GM18517 (cell line): ENCODE measurements around the gene USH2A.

Experiments
- ATAC-seq: cut with Tn5 transposase; IDR thresholded peaks from one replicate; pipeline ENCODE4 v1.9.1; 2021; ENCODE audit warnings: mild to moderate bottlenecking, moderate library complexity; ENCODE audit not compliant: unreplicated experiment

USH2A gene

DNA sequence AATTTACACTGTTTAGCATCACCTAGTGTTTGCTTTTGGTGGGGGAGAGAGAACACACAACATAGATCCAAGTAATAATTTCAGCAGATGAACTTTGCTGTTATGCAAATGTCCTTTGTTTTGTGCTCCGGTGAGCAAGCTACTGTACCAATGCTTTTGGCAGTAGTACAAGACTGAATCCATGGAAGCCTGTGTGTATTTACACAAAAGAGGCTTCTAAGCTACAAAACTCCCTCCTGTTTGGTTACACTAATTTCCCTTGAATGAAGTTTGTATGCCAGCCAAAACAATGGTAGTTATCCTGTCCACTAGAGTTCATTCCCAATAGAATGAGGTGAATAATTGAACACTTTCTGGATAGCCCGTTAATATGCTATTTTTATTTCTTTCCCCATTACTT lies 535.6 kb downstream of the USH2A start:
- no peak for ATAC-seq

DNA sequence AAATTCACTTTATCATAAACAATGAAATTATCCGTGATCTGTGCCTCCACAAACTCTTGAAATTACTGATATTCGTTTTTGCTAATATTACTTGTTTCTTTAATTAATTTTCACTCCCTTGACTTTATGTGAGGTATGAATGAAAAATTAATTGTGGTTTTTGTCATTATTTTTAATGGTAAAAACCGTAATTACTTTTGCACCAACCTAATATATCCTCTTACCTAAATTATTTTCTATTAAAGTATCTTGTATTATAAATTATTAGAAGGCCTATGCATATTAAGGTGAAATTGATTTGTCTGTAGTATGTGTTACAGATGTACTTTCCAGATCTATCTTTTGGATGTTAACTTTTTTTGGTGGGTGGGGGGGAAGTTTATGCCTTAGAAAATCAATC lies 540.2 kb downstream of the USH2A start:
- no peak for ATAC-seq

DNA sequence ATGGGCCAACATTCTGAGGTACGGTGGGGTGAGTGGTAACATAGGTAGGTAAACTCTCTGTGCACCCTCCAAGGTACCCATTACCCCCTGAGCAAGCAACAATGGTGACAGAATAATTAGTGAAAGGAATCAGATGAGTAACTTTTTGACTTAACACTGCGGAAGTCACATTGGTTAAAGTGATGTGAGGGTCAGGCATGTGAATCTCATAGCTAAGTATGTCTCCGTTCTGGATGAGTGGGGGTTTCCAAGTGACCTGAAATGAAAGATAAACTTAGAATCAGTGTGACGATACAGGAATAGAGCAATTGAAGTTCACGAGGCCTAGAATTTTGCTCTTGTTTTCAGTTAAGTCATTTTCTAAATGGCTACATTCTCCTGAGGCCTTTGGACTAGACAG lies 544.4 kb downstream of the USH2A start:
- no peak for ATAC-seq

DNA sequence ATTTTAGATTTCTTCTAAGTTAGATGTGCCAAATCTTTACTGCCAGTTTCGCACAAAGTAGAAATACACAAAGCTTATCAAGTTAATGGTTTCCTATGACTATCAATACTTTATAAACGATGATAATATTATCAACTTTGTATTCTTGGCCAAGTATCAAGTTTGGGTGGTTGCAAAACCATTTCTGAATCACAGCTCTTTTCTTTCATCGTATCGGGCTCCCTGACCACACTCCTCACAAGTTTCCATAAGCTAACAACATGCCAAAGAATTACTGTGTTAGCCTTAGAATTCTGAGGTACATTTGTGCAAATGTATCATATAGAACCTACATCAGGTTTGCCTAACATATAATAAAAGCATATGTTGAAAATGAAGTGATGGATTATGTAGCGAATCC lies 545.1 kb downstream of the USH2A start:
- no peak for ATAC-seq

DNA sequence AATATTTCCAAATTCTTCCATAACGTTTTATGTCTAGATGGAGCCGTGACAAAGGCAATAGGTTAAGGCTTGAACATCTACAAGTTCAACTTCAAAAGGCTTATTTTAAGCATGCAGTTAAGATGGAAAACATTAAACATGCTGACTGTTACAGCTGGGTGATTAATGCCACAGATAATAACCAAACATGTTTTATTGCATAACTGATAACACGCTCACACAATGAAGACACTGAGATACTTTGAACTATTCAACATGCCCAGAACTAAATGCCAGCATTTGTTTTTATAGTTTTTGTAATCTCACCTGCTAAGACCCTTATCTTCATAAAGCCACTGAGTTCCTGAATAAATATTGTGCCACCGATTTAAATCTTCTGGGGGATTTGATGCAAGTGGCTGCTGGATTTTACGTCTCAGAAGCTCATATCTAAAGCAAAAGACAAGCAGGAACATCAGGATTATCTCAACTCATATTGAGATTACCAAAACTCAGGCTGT lies 545.7 kb downstream of the USH2A start:
- no peak for ATAC-seq

DNA sequence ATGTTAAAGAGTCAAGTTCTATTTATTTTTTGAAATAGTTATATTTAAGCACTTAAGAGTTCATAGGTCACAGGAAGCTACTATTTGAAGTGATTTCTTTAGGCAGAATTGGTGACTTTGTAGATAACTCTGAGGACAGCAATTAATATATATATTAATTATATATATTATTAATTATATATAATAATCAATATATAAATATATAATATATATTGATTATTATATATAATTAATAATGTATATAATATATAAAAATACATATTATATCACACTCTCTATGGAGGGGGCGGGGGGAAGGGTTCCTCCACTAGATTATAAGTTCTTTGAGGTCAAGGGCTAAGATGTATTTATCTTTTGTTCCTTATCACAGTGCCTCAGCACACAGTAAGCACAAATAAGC lies 547.5 kb downstream of the USH2A start:
- no peak for ATAC-seq

DNA sequence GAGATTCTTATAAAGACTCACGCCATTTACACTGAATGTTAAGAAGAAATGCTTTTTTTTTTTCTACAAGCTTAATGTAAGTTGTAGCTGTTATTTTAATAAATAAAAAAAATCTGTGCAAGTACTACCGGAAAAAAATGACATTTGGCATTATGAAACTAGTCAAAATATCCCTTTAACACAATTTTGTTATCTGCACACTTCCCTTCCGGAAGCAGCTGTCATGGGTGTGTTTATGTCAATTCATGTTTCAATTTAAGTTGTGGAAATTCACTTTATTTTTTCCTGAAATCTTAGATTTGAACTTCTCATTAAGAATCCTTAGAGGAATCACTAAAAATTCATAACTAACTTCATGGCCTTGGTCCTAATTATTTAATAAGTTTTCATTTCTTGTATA lies 548.0 kb downstream of the USH2A start:
- ATAC-seq: no peak

DNA sequence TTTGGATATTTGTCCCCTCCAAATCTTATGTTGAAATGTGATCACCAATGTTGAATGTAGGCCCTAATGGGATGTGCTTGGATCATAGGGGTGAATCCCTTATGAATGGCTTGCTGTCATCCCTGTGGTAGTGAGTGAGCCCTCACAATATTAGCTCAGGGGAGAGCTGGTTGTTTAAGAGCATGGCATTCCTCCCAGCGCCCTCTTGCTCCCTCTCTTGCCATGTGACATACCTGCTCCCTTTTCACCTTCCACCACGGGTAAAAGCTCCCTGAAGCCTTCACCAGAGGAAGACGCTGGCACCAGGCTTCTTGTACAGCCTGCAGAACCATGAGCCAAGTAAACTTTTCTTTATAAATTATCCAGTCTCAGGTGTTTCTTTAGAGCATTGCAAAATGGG lies 550.6 kb downstream of the USH2A start:
- ATAC-seq: no peak

DNA sequence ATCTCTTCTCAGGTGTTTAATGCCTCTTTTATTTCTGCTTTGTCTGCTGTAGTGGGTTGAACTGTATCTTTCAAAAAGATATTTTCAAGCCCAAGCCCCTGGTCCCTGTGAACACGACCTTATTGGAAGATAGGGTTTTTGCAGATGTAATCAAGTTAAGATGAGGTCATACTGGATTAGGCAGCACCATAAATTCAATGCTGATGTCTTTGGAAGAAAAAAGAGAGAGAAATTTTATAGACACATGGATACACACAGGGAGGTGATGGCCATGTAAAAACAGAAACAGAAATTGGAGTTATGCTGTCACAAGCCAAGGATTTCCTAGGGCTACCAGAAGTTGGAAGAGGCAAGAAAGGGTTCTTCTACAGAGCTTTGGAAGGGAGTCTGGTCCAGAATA lies 554.7 kb downstream of the USH2A start:
- ATAC-seq: no peak

DNA sequence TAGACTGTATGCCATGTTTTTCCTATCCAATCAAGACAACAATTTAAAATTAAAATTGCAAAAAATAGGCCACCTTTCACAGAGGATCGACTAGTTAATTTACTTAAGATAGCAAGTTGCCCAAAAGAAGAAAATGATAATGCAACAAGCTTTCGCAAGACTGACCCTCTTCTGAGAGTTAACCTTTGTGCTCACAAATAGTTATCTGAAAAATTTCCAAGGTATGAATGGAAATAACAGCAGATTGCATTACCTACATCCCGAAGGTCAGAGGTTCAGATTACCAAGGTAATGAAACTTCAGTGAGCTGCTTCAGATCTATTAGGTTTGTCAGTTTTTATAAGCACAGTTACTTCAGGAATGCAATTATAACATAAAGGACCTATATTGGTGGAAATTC lies 558.2 kb downstream of the USH2A start:
- ATAC-seq: no peak

DNA sequence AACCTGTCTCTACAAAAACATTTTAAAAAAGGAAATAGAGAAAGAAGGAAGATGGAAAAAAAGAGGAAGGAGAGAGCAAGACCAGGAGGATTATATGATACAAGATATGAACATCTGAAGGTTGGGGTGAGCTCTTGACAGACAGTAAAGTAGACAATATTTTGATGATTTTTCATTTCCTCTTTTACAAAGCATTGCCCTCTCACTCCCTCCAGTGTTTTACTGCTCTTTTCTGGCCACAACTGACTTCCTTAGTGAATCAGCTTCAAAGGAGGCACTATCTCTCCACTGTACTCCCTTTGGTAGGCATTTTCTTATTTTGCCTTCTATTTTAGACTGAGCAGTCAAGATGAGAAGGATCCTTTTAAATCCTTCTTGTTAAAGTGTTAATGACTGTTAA lies 559.5 kb downstream of the USH2A start:
- ATAC-seq: peak; percentile 48

DNA sequence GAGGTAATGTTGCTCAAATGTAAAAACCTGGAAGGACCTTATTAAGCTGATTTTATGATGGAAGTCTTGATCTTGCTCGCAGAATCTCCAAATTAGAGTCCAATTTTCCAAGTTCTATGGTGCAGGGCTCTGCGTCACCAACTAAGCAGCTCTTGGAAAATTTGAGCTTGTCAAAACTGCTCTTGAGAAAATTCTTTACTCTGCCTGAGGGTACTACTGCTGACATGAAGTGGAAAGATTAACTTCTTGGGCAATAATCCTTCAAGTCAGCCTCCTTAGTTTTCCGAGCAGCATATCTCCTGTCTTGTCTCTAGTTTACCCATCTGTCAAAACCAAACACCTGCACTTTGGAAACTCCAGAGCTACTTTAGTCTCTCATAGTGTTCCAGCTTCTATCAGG lies 562.4 kb downstream of the USH2A start:
- no peak for ATAC-seq

DNA sequence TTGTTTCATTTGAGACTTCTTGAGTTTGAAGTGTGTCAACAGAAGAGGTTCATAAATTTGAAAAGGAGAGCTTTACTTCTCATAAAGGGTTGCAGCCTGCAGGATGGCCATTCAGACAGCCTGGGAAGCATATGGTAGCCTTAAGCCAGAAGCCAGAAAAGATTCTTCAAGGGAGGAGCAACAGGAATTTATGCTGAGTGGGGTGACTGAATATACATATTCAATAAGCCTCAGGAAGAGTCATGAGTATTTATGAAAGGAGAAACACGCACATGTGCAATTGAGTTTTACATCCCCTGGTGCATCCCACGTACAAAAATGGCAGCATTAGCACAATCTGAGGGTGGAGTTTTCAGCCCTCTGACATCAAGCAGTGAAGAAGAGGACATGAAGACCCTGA lies 565.9 kb downstream of the USH2A start:
- no peak for ATAC-seq

DNA sequence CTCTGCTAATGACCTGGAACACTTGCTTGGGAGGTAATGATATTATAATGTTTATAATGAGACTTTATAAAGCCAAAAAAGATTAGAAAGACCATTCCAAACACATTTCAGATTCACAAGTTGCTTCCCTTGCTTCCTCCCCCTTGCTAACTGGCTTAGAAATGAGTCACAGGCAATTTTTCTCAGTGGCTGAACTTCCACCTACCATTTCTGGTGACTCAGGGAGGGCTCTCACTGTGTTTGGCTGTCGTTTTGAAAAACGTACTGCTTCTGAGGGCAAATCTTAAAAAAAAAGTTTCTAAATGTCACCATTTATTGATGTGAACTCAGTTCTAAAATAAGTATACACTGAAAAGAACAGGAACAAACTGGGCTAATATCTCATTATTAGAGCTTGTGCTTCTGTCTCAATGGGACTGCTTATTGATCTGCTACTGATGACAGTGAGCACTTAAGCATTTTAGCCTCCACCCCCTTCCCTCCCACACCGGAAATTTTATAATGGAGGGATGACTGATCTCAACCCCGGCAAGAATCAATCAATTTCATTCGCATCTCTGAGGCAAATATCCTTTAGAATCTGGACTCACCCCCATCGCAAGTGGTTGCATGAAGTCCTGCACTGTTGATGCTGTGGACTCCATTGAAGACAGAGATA lies 577.9 kb downstream of the USH2A start:
- no peak for ATAC-seq

DNA sequence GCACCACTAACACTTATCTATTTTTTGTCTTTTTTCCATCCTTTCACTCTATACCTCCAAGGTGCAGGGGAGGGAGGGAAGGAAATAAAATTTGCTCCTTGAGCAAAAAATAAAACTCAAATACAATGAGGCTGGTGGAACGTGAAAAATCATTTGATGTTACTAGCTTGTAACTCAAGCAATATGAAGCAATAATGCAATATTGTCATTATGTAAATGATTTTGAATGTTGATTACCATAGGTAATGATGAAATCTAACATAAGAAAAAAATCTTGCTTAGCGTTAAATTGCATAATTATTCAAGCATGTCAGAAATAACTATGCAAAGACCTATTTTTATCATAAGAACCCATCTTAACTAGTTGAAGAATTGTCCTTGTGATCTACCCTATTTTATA lies 578.5 kb downstream of the USH2A start:
- ATAC-seq: no peak

DNA sequence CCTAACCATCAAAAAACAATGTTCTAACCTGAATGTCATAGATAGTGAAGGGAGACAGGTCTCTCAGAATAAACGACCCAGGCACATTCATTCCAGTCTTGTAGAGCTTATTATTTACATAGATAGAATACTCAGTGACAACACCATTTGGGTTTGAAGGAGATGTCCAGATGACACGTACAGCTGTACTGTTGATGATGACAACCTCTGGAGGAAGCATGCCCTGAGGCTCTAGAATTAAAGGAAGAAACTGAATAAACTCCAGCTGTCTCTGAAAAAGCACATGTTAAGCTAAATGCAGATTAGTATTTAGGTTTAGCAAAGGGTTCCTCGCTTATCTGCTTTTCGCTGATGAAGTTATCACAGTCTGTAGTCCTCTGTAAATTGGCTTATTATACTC lies 579.0 kb downstream of the USH2A start:
- no peak for ATAC-seq

DNA sequence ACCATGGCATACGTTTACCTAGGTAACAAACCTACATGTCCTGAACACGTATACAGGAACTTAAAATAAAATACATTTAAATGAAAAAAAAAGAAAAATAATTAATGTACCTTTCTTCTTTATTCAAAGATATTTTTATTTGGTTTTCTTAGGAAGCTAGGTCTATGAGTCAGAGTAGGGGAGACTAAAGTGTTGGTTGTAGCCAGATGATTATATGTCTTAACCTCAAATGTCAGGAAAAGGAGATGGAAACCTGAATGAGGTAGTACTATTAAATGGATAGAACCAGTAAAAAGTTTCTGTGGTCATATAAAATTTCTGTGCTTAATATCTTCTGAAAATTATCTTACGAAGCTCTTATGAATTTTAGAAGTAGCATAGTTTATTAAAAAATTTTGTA lies 580.3 kb downstream of the USH2A start:
- no peak for ATAC-seq

DNA sequence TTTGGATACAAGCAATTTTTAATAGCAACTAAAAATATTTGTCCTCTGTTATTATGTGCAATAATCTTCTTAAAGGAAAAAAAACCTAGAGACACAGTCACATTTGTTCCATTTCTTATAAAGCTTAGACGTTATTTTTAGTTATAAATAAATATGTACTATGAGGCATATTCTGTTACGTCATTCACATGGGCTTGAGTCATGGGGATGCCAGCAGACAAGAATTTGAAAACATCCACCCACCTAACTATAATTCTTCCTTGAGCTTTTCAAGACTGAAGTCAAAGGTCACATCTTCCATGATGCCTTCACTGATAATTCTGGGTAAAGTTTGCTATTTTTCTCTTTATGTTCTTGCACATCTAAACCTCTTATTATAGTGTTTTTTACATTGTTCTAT lies 587.3 kb downstream of the USH2A start:
- ATAC-seq: no peak

DNA sequence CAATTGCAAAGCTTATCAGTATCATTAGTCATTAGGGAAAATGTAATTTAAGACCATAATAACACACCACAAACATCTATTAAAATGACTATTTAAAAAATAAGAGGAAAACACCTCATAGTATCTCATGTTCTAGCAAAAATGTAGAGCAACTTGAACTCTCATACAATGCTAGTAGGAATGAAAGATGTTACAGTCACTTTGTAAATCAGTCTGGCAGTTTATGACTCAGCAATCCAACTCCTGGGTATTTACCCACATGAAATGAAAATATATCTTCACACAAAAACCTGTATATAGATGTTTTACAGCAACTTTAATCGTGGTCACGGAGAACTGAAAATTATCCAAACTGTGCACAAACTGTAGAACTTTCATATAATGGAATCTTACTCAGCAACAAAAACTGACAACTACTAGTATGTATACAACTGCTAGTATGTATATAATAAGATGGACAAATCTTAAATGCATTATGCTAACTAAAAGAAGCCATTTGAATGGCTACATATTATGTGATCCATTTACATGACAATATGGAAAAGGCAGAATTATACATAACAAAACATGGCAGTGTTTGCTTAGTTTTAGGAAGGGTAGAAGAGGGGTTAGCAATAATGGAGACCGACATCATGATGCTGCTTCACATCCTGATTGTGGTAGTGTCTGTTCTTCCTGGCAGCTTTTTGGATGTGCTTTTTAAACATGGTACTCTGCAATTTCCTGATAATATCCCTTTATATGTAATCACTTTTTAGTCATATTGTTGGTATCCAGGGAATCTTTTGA lies 589.1 kb downstream of the USH2A start:
- no peak for ATAC-seq

DNA sequence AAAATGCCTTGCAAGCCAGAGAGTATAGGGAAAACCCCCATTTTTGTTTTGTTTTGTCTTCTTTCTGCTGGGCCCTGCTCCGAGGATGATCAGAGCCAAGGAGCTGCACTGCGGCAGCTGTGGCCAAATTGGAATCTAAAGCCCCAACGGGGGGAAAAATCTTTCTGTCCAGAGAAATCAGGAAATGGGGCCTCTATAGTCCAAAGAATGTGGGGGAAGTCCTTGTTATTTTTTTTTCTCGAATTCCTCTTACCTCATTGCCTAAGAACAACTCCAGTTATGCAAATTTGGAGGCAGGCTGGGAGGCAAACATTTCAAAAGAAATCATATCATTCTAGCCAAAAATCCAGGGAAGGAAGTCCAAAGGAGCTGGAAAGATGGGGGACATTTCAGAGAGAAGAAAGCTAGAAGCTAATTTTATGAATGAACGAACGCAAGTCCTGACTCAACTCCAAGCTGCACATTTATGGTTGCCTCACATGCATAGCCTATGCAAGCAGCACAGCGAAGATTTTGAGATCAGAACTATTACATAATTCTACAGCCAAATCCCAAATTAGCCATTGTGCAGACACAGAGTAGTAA lies 592.9 kb downstream of the USH2A start:
- no peak for ATAC-seq

DNA sequence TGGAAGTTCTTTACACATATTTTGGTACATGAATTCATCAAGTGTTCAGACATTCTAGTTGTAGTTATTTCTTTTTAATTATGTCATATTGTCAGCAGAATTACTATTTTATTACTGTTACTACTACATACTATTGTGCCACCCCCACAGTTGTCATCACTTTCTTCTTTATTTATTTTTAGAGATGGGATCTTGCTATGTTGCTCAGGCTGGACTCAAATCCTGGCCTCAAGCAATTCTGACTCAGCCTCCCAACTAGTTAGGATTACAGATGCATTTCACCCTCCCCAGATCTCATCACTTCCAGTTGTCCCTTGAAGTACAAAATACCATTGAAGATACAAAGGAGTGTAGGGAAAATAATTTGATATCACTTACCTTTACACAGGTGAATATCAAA lies 598.2 kb downstream of the USH2A start:
- ATAC-seq: no peak

DNA sequence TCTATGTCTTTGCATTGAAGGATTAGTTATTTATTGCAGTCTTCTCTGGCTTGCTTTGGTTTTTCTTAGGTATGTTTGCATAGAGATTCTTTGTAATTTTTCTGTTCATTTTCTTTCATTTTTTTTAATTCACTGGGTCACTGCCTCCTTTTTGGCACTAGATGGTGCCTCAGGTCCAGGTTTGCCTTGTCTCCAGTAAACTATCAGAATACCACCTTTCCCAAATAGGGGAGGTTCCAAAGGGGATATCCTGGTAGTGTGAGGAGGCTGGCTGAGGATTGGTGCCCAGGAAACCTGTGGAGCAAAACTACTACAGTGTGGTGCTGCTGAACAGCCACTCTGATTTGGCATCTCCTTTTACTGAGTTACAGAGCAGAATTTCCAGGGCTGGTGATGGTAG lies 599.0 kb downstream of the USH2A start:
- ATAC-seq: no peak
